Measurements from ENCODE around the gene ACOT7.

GRCh38 chr1:6426972-6427350, 33.4 kb upstream of the ACOT7 start:
- no peak for TF ChIP-seq CTCF (IDR thresholded peaks at IDR 0.05; ENCODE audit: insufficient read depth, low read length, poor library complexity, severe bottlenecking)
- TF ChIP-seq EZH2phosphoT487 (conservative IDR thresholded peaks at IDR 0.05; ENCODE audit: low read length), result no peak

Measured in SU-DHL-6 (cell line).